ENCODE results near the gene POGZ.
A peak's percentile ranks its signal among the peaks of the same experiment; 100 is the strongest.

Gene POGZ

DNA sequence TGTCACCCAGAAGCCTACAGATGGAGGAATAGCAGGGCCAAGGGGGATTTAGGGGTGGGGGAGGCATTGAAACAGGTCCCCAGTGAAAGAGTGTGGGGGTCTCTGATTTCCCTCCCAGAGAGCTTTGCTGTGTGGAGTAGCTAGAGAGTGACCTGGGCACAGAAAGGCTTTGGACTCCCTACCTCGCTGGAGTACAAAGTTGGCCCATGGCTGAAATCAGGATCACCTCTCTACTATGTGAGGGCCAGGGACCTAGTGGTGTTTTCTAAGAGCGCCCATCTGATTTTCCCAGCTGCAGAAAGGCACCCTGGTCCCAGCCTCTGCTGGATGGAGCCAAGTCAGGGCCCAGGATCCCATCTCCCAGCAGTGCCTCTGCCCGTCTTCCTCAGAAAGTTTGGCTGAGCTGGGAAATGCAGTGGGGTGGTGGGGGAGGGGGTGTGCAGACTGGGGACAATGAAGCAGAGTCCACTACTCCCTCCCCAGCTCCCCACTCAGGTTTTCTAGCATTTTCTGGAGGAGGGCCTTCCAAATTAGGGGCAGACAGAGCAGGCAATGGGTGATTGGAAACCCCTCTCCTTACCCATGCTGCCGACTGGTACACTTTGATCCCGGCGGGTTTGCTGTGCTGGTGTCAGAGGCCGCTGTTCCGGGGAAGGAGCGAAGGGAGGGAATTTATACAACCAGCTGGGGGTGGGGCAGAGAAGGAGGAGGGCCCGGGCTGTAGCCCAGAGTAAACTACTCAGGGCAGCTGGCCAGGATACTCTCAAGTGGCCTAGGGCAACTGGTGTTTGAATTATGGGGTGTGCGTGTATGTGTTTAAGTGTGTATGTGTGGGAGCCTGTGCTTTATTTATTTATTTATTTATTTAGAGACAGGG, 87.0 kb downstream of the POGZ start, which contains the start of gene SELENBP1:
TSS of gene SELENBP1 (minus strand) at position 648 of the 877 bp plus-strand sequence. CDS start at position 584, 64 bp downstream.
- peak; percentile 17 for DNase-seq (ENCODE audit: low read depth, low spot score)

DNA sequence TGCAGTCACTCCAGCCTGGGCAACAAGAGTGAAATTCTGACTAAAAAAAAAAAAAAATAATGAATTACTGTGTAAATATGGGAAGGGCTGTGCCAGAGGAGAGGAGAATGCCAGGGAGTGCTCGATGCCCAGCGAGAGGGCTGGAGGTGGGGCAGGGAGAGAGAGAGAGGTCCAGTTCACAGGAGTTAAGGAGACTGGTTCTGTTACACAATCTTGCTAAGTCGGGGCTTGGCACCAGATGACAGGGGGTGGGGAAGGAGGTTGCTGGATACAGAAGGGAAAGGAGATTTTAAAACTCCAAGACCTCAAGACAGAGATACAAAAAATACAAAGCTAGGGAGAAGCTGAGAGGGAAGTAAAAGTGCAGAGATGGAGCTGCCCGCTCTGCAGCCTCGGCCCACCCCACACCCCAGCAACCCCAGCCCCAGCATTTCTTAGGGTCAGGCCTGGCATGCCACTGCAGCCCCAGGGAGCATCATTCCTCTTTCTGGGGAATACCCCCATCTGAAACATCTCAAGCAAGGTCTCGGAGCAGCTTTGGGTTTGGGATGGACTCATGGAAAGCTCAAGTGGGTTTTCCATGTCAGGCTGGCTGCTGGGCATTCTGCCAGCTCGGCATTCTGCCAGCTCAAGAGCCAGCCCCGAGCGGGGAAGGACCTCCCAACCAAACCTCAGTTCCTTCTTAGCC, 87.8 kb downstream of the POGZ start:
- no peak for DNase-seq (ENCODE audit: low read depth, low spot score)

DNA sequence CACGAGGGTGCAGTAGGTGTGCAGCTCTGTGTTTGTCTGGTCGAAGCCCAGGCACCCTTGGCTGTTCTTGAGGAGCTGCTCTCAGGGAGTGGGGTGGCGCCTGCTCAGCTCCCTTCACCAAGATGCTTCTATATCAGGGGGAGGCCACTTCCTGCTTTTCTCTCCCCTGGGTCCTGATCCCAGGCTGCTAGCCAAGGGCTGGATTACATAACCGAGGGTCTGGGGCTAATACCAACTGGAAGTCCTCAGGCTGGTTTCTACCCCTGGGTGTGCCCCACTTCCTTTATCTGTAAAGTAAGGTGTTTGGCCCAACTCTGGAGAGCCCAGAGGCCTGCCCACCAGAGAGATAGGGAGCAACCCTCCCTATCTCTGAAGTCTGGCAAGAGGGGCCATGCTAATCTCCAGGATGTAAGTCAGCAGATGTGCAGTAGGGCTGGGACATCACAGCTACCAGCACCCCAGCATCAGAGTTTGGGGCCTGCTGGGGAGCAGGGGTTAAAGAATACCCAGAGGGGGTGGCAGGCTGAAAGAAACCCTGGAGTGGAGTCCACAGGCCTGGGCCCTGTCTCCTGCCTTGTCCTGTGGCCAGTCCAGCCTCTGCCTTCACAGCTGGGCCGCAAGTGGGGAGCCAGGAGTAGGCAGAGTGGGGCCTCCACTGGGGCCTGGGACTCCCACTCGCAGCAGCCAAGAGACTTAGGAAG, 88.9 kb downstream of the POGZ start:
- DNase-seq (ENCODE audit: low read depth, low spot score) = no peak

DNA sequence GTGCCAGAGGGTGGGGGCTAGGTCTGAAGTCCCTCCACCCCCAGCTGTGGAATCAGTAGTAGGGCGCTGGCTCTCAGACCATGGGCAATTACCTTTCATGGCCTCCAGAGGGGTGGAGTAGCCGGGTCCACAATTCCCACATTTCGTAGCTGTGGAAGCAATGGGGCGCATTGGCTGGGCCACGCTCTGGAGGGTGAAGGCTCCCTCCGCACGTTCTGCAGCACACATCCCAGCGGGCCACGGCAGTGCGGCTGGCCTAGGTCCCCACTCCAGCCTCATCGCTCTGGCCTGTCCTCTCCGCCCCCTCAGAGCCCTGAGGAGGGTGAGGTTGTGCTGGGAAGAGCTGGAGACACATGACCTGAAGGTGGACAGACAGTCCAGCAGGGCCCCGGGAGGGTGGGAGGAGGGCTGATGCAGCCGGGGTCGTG, 89.7 kb downstream of the POGZ start:
- DNase-seq (ENCODE audit: low read depth, low spot score) = no peak

DNA sequence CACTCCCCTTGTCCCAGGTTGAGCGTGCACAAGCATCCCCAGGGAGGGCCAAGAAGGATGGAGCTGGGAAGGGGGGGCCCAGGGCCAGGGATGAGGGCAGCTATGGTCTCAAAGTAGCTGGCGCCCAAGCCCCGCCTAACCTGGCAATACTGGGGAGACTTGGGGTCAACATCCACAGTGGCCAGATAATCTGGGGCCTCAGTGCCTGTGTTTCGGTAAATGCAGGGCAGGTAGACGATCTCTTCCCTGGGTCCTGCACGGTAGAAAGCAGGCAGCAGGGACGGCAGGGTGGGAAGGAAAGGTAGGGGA, 90.0 kb downstream of the POGZ start:
- DNase-seq (ENCODE audit: low read depth, low spot score) = no peak

DNA sequence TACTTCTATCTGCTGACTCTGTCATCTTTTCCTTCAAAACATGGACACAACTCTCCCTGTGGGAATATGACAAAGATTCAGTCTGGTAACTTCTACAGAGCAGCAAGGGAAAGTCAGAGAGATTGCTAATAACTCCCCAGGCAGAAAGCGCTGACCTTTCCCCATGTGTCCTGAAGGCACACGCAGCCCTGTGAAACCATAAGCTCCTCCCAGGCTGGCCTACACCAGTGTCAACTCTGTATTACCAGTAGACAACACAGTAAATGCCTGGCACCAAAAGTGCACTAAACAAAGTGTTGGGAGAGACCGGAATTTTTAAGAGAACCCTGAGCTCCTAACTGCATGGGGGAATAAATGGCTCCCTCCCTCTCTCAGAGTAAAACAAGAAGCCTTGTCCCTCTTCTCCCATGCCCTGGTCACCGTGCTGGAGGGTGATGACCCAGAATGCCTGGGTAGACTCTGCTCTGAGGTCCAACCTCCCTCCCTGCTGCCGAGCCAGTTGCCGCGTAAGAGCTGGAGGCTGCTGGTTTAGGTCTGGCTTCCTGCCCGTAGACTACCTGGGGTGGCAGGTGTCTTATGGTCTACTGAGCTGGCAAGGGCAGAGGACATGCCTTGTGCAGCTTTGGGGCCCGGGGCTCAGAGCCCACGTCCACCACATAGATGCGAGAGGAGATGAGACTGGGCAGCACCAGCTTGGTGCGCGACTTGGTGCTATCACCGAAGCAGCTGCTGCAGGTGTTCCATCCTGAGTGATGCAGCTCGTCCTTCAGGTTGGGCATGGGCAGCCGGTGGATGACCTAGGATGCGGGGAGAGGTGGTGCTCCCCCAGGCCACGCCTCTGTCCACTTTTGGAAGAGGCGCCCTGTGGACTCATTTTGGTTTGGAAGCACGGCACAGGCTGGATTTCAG, 90.6 kb downstream of the POGZ start:
- no peak for DNase-seq (ENCODE audit: low read depth, low spot score)

DNA sequence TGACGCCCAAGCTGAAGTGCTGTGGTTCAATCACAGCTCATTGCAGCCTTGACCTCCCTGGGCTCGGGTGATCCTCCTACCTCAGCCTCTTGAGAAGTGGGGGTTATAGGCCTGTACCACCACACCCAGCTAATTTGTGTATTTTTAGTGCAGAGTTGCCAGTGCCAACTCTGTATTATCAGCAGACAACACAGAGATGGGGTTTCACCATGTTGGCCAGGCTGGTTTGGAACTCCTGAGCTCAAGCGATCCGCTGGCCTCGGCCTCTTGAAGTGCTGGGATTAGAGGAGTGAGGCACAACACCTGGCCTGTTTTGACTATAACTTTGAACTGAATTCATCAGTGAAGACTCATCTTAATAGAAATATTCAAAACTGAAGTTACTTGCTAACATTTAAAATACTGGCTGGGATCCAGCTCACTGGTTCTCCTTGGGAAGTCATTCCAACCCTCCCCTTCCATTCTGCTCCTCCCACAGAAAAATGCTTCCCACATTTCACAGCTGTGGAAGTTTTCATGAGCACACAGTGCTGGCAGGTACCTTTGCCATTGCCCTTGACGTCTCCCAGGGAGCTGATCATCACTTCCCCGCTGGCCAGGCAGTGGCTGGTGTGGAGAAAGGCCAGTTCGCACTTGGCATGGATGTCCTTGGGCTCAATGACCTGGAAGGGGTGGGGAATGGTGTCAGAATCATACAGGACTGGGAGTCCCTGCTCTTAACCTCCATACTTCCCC, 91.5 kb downstream of the POGZ start:
- DNase-seq (ENCODE audit: low read depth, low spot score) = no peak

DNA sequence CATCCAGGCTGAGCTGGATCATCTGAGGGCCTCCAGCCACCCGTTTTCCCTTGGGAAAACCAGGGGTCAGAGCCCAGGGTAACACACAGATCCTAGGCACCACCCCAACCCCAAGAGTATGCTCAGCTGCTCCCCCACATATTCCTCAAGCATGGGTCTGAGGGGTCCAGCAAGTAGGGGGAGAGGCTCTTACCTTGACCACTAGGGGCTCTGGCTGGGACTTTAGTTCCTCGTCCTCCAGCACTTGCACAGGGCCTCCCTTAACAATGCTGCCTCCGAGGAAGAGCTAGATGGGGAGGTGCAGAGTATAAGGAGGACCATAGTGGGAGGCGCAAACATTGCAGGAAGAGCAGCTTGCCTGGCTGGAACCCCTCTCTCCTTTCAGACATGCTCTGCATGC, 94.3 kb downstream of the POGZ start:
- DNase-seq (ENCODE audit: low read depth, low spot score) = no peak

DNA sequence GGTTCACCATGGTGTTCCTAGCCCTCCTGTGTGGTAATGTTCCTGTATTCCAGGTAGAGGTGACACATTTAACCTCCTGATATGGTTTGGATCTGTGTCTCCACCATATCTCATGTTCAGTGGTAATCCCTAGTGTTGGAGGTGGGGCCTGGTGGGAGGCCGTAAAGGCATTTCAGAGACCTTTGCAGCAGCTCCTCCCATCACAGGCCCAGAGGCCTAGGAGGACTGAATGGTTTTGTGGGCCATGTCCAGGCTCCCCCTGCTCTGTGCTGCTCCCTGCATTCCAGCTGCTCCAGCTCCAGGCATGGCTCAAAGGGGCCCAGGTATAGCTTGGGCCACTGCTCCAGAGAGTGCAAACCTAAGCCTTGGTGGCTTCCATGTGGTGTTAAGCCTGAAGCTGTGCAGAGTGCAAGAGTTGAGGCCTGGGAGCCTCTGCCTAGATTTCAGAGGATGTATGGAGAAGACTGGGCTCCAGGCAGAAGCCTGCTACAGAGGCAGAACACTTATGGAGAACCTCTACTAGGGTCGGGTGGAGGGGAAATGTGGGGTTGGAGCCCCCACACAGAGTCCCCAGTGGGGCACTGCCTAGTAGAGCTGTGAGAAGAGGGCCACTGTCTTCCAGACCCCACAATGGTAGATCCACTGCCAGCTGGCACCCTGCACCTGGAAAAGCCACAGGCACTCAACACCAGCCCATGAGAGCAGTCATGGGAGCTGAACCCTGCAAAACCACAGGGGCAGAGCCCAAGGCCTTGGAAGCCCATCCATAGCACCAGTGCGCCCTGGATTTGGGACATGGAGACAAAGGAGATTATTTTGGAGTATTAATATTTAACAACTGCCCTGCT, 96.8 kb downstream of the POGZ start:
- no peak for DNase-seq (ENCODE audit: low read depth, low spot score)

DNA sequence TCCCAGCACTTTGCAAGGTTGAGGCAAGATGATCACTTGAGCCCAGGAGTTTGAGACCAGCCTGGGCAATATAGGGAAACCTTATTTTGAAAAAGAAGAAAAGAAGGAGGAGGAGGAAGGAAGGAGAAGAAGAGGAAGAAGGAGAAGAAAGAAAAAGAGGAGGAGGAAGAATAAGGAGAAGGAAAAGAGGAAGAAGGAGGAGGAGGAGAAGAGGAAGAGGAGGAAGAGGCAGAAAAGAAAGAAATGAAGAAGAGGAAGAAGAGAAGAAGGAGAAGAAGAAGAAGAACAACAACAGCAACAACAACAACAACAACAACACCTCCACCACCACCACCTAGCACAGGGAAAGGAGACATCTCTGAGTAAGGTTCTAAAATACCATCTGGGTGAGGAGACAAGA, 97.4 kb downstream of the POGZ start:
- DNase-seq (ENCODE audit: low read depth, low spot score) = no peak

DNA sequence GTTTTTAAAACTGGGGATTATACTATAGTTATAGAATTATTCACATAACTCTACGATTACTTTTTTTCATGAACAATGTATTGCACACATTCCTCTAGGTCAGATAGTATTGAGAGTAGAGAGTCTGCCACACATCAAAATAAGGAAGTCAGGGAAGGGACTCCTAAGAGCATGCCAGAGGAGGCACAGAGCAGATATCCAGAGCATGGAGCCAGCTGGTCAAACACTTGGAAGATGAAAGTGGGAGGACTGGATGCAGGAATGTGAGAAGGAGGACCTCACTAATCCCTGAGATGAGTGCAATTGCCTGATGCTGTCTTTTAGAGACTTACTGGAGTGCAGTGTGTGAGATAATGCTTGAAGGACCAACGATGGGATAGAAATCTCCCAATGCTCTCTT, 102.6 kb downstream of the POGZ start:
- DNase-seq (ENCODE audit: low read depth, low spot score) = no peak

Measured in iPS DF 19.7 (cell line).